MCF 10A (cell line): ENCODE data around the gene DPCD. TPM values are rescaled to one million over a fixed set of nuclear protein-coding genes. Genes with fewer than 3 reads are reported as not detected.

Experiments used
- BruUV-seq: library from RNA; stranded (reverse); fragments of 400-500 nt; replicated peaks from 2 replicates; lab custom pipeline; 2021; lab: Mats Ljungman, UMichigan
- CTCF ChIA-PET: fragments of 300-600 bp; sonication (Branson Sonifier 250); formaldehyde crosslinking; extraction: SDS; loops from one replicate; lab custom pipeline; 2021; ENCODE audit warnings: antibody characterized with exemption, inconsistent platforms; lab: Yijun Ruan, JAX
- POLR2A ChIA-PET: fragments of 300-600, 350-650 bp; sonication (Branson Sonifier 250); formaldehyde crosslinking; extraction: SDS; loops from one replicate; lab custom pipeline; 2020; ENCODE audit warnings: antibody characterized with exemption, inconsistent platforms; lab: Yijun Ruan, JAX
- DNase-seq: peaks from one replicate; pipeline ENCODE4 v3.0.0-alpha.2; 2018; ENCODE audit not compliant: unreplicated experiment
- H3K27ac Mint-ChIP-seq: one replicate; pipeline ENCODE4 v1.8.0; 2022; ENCODE audit warnings: mild to moderate bottlenecking, low read depth, mixed read lengths; ENCODE audit not compliant: unreplicated experiment
- H3K27me3 Mint-ChIP-seq: one replicate; pipeline ENCODE4 v1.8.0; 2022; ENCODE audit warnings: mixed read lengths; ENCODE audit not compliant: insufficient read depth, unreplicated experiment
- H3K36me3 Mint-ChIP-seq: one replicate; pipeline ENCODE4 v1.8.0; 2022; ENCODE audit warnings: mild to moderate bottlenecking, moderate library complexity, mixed read lengths; ENCODE audit not compliant: insufficient read depth, unreplicated experiment
- H3K4me1 Mint-ChIP-seq: one replicate; pipeline ENCODE4 v1.8.0; 2022; ENCODE audit warnings: mixed read lengths; ENCODE audit not compliant: insufficient read depth, unreplicated experiment
- H3K4me3 Mint-ChIP-seq: one replicate; pipeline ENCODE4 v1.8.0; 2022; ENCODE audit warnings: mild to moderate bottlenecking, moderate library complexity, mixed read lengths; ENCODE audit not compliant: unreplicated experiment
- H3K9me3 Mint-ChIP-seq: one replicate; pipeline ENCODE4 v1.8.0; 2022; ENCODE audit warnings: mixed read lengths; ENCODE audit not compliant: unreplicated experiment
- CTCF ChIP-seq: fragments of 200-600 bp; IDR thresholded peaks from one replicate; pipeline ENCODE4 v1.8.0; 2022; ENCODE audit warnings: antibody characterized with exemption, mild to moderate bottlenecking; ENCODE audit not compliant: unreplicated experiment
- intact Hi-C: fragments of 100-400 bp; cut with micrococcal nuclease; formaldehyde crosslinking; loops from 2 replicates; pipeline ENCODE4 v1.14.1; 2022
- total RNA-seq: library from RNA; stranded (reverse); gene quantifications from 2 replicates; pipeline ENCODE4 v1.2.3, GENCODE V29; 2022

The DPCD gene
- total RNA-seq, 1 experiment from 2014 or later: 24.2 TPM

- BruUV-seq: no TSS peak
- TF ChIP-seq CTCF: no peak
- no peak overlapping the region for H3K4me3 Mint-ChIP-seq
- peaks cover 4% of the 10 kb centered on the region for H3K4me1 Mint-ChIP-seq
- intact Hi-C loops: no loop called here
- no peaks in the 10 kb centered on the region for H3K27me3 Mint-ChIP-seq
- no peaks in the 10 kb centered on the region for H3K9me3 Mint-ChIP-seq
- CTCF ChIA-PET: interaction anchor here (0.6 to 1.9 kb wide), 2 partner anchors 107 to 362 kb away, joined by 3 to 9 read pairs; no protein-coding TSS in a partner anchor
- H3K27ac Mint-ChIP-seq: no peak overlapping the region
- H3K36me3 Mint-ChIP-seq: peaks cover 24% of the 10 kb centered on the region
- POLR2A ChIA-PET: interaction anchor here (2.1 kb wide), 1 partner anchor 13 kb away, joined by 13 read pairs; the partner anchor contains the start of genes DPCD and POLL
- DNase-seq: no peak
These were observed 12.4 kb upstream of the DPCD start for GRCh38 chr10:101575580-101576210.

GRCh38 chr10:101576211-101576863 is 11.8 kb upstream of the DPCD start:
- intact Hi-C loops: no loop called here
- no peak overlapping the region for H3K27ac Mint-ChIP-seq

GRCh38 chr10:101577121-101577871 is 10.8 kb upstream of the DPCD start:
- ChIA-PET POLR2A (interaction anchor here (0.7 to 1.2 kb wide), 4 partner anchors 8 to 127 kb away, joined by 3 to 5 read pairs (median 3); partner anchors contain the start of genes DPCD and POLL), CTCF (interaction anchor here (0.6 to 1.1 kb wide), 3 partner anchors 25 to 129 kb away, joined by 3 read pairs; no protein-coding TSS in a partner anchor)
- TF ChIP-seq CTCF: no peak
- Mint-ChIP-seq H3K4me1 (no peaks in the 10 kb centered on the region), H3K27me3 (no peaks in the 10 kb centered on the region), H3K36me3 (peaks cover 35% of the 10 kb centered on the region), H3K4me3 (no peak overlapping the region), H3K27ac (no peak overlapping the region), H3K9me3 (no peaks in the 10 kb centered on the region)
- intact Hi-C loops: no loop called here
- DNase-seq: no peak
- no TSS peak for BruUV-seq

More at GRCh38 chr10:101576211-101576863, 11.8 kb upstream of the DPCD start:
- POLR2A ChIA-PET: interaction anchor here (1.2 to 2.1 kb wide), 2 partner anchors 9 to 12 kb away, joined by 3 to 13 read pairs; partner anchors contain the start of genes DPCD and POLL
- Mint-ChIP-seq H3K4me3 (no peak overlapping the region), H3K4me1 (no peaks in the 10 kb centered on the region), H3K9me3 (no peaks in the 10 kb centered on the region), H3K36me3 (peaks cover 30% of the 10 kb centered on the region), H3K27me3 (no peaks in the 10 kb centered on the region)
- no TSS peak for BruUV-seq
- TF ChIP-seq CTCF: no peak
- DNase-seq: no peak
- CTCF ChIA-PET: interaction anchor here (0.5 to 1.9 kb wide), 4 partner anchors 26 to 851 kb away, joined by 3 to 9 read pairs (median 3); no protein-coding TSS in a partner anchor
